ENCODE data around the gene LGALS14.
"Not testable (repeated sequence)": the region's sequence is repeated elsewhere in the genome, so short reads cannot be mapped to it uniquely, and the experiment has no call there.

Gene LGALS14

DNA sequence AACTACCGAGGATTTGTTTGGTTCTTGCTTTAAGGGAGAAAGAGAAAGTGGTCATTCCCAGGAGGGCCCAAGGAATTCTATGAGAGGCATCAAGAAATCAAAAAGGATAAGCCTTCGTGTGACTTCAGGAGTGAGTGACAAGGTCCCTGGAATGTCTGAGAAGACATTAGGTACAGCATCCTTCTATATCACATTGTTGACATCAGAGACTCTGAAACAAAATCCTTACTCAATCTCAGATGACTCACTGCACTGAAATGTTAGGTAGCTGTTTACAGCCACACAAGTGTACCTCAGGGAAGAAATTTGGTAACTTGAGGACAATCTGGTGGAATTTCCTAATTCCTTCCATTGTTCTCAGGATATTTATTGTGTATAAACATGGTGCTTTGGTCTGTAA is 7.9 kb upstream of the LGALS14 start:
- DNase-seq: no peak

DNA sequence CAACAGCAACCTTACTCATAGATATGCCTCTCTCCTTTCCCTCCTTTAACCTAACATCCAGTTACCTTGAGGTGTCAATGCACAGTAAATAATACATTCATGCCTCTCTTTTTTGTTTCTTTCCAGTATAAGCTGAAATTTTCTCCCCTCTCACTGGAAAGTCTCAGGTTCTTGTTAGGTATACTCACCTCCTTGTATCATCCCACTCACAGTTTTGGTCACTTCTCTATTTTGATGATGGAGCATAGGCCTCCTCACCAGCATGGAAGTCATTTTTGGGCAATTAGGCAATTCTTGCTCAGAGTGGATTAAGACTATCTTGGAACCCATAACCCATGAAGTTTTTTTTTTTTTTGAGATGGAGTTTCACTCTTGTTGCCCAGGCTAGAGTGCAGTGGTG is 5.7 kb upstream of the LGALS14 start:
- no peak for DNase-seq

DNA sequence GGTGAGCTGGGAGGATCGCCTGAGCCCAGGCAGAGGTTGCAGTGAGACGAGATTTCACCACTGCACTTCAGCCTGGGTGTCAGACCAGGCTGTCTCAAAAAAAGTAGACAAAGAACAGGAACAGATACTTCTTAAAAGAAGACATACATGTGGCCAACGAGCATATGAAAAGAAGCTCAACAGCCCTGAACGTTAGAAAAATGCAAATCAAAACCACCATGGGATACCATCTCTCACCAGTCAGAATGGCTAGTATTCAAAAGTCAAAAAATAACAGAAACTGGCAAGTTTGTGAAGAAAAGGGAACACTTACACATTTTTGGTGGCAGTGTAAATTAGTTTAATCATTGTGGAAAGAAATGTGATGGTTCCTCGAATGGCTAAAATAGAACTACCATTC is 3.0 kb upstream of the LGALS14 start:
- no peak for DNase-seq

DNA sequence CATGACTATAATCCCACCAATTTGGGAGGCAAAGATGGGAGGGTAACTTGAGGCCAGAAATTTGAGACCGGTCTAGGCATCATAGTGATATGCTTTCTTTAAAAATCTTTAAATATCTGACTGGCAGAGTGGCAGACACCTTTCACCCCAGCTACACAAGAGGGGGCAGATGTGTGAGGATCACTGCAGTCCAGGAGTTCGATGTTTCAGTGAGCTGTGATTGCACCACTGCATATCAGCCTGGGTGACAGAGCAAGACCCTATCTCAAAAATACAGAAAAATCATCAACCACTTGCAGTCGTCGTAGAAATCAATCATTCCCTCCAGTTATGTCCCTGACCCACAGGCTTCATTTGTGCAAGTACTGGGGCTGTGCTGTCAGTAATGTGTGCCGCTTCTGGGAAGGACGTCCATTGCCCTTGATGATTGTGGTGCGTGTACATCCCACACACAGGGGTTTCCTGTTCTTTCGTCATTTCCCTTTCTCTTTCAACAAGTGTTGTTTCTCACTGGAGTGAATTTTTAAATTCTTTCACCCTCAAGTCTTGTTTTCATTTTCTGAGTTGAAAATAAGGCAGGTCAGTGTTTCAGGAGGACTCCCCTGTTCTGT is 1.4 kb downstream of the LGALS14 start:
- DNase-seq: no peak

DNA sequence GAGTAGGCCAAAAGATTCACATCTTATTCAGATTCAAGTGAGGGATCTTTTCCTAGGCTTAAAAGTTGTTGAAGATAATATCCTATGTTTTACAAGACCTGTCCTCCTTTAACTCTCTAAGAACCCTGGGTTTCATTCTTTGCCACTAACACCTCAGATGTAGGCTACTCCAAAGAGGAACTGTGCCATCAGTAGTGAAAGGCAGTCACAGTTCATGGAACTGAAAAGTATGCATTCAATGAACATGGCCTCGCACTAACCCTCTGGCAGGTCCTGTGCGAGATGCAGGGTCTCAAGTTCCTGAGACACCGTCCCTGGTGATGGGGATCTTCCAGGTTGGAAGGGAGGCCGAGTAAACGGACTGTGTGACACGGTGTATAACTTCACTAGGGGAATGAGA is 4.3 kb downstream of the LGALS14 start:
- no peak for DNase-seq

DNA sequence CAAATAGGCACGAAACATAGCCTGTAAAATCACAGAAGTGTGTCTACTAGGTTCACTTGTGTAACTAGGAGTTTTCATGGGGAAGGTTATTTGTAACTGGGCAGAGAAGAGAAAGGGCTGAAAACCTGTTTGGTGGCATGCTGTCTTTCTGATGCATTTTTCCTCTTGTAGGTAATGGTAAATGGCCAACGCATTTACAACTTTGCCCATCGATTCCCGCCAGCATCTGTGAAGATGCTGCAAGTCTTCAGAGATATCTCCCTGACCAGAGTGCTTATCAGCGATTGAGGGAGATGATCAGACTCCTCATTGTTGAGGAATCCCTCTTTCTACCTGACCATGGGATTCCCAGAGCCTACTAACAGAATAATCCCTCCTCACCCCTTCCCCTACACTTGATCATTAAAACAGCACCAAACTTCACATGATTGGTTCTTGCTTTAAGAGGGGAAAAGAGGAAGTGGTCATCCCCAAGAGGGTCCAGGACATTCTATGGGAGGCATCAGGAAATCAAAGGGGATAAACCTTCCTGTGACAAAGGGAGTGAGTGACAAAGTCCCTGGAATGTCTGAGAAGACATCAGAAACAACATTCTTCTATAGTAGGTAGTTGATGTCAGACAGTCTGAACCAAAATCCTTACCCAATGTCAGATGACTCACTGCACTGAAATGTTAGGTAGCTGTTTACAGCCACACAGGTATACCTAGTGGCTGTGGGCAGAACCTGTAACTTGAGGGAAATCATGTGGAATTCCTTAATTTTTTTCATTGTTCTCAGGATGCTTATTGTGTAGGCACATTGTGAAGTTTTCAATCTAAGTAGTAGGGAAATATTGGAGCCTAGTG is 5.0 kb downstream of the LGALS14 start:
- no peak for DNase-seq

DNA sequence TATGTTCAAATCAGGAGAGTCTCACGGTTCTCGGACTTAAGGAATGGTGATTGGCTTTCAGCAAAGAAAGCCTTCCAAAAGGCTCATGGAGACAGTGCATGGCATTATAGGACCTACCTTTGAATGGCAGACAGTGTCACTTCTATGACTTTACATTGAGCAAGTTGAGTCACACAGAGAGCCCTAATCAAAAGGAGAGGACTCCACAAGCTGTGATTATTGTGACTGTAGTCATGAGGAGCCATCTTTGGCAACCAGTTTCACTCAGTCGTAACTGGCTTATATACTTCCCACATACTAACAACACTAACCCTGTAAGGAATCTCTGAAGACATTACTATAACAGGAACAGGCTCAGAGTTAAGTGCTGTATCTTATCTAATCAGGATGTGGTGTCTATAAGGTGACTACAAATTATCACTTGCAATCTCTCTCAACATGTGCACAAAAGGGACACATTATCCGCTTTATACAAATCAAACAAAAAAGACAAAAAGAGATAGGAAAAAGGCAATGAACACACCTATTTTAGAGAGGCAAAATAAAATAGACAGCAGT is 6.1 kb downstream of the LGALS14 start:
- DNase-seq: no peak

DNA sequence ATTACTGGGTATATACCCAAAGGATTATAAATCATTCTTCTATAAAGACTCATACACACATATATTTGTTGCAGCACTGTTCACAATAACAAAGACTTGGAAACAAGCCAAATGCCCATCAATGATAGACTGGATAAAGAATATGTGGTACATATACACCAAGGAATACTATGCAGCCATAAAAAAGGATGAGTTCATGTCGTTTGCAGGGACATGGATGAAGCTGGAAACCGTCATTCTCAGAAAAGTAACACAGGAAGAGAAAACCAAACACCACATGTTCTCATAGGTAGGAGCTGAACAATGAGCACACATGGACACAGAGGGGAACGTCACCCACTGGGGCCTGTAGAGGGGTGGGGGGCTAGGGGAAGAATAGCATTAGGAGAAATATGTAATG is 15.9 kb downstream of the LGALS14 start:
- DNase-seq: not testable (repeated sequence)

DNA sequence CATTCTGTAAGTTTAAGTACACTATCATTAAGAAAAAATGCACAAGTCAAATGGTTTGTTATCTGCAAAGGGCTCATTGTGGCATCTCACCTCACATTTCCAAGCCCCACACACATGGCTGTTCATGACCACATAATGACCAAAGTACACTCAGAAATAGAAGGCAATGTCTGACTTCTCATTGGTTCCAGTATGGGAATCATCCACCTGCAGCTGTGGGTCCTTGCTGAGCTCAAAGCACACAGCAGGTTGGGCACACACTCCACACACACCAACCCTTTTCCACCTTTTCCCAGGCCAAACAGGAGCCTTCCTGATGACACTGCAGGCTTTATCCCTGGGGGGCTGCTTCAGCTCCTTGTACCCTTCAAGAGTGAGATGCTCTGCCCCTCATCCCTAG is 21.7 kb downstream of the LGALS14 start:
- no peak for DNase-seq

DNA sequence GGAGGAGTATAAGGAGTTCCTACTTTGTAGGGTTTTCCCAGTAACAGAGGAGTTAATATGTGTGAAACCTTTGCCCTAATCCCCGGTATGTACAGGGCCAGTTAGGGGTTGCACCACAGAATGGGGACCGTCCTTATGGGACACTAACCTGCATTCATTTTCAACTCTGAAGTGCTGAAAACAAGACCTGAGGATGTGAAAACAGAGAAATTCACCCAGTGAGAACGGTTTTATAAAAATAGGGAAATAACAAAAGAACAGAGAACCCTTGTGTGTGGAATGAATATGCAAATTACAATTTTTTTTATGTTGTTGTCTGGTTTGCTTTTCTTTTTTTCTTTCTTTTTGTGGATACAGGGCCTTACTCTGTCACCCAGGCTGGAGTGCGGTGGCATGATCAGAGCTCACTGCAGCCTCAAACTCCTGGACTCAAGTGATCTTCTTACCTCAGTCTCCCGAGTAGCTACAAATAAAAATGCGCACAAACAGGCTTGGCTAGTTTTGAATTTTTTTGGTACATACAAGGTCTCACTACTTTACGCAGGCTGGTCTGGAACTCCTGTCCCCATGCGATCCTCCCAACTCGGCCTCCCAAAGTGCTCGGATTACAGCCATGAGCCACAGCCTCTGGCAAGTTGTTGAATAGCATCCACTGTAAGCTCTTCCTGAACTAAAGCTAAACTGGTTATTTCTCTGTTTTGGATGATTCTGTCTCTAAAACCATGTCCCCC is 23.0 kb downstream of the LGALS14 start:
- DNase-seq: no peak

DNA sequence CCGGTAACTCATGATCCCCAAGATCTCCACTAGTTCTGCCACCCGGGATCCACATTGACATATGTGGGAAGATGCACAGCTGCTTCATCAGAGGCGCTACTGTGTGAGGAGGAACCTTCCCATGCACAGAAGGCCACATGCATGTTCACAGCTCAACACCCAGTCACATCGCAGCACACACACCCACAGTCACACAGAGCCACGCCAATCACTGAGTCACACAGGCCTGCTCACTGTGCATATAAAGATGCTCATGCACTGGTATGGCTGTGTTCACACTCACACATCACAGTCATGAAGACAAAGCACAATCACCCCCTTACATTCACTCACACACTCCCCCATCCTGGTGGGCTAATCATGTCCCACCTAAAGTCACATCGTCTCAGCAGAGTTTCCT is 23.8 kb downstream of the LGALS14 start:
- DNase-seq: no peak

DNA sequence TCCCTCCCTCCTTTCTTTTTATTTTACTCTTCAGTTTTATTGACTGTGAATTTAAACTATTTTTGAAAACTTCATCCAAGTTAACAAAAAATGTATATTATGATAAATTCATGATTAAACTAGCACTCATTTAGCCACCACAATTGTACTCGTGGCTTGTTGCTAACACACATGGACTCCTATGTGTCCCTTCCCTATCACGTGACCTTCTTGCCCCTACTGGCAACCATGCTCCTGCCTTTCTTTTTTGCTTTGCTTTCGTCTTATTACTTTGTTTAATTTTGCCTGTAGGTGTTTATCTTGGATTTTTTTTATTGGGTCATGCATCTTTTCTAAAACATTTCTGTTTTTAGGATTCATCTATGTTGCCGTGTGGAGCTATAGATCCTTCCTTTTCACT is 25.3 kb downstream of the LGALS14 start:
- no peak for DNase-seq

DNA sequence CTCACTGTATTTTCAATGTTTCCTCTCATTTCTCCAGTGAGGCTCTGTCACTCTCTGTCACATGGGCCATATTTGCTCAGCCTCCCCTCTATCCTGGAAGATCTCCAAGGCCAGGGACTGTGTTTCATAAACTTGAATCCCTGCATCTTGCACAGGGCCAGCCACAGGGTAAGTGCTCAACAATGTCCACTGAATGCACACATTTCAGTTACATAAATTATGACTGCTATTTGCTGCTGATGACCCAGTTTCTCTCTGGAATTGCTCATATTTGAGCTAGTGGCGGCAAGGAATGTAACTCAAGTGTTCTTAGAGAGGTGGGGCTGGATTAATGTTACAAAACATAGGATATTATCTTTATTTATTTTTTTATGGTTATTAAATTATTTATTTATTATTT is 27.4 kb downstream of the LGALS14 start:
- DNase-seq: no peak

DNA sequence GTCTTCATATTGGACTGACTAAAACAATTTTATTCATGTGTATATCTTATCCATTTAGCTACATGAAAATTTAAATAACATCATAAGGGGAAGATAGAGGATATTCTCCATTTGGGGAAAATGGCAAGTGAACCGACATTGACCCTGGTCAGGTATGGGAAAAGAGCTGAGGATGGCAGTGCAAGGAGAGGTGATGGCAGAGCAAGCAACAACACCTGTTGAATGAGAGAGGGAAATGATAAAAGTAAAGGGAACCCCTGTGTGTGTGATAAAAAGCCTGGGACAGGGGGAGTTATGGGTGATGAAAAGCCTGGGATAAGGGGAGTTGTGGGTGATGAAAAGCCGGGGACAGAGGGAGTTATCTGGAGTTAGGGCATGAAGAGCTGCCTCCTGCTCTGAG is 29.6 kb downstream of the LGALS14 start:
- no peak for DNase-seq

DNA sequence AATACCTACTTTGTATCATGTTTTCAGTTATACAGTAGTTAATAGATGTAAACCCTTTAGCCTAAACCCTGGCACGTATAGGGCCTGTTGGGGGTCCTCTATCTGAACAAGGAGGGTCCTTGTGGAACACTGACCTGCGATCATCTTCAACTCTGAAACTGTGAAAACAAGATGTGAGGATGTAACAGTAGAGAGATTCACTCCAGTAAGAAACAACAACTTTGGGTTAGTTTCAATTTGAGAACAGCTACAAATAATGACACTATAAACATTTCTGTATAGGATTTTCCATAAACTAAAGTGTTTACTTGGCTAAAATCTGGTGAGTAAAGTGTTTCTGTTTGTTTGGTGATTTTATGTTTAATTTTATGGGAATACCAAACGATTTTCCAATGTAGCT is 31.4 kb downstream of the LGALS14 start:
- no peak for DNase-seq

DNA sequence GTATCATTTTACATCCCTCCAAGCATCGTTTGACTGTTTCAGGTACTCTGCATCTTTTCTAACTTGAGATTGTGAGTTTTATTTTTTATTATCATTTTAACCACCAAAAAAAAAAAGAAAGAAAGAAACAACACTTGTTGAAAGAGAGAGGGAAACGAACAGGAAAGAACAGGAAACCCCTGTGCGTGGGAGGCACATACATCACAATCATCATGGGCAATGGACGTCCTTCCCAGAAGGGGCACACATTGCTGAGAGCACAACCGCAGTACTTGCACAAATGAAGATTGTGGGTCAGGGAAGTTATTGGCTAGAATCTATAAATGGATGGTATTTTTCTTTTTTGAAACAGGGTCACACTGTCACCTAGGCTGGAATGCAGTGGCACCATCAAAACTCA is 31.8 kb downstream of the LGALS14 start:
- DNase-seq: no peak

DNA sequence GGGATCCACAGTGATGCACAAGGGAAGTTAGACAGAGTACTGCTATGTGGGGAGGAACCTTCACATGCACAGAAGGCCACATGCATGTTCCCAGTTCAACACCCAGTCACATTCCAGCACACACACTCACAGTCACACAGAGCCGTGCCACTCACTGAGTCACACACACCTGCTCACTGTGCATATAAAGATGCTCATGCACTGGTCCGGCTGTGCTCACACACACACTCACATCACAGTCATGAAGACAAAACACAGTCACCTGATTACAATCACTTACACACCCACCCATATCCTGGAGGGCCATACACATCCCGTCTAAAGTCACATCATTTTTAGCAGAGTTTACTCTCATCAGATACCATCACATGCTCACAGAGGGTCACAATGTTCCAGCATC is 33.1 kb downstream of the LGALS14 start:
- DNase-seq: no peak

DNA sequence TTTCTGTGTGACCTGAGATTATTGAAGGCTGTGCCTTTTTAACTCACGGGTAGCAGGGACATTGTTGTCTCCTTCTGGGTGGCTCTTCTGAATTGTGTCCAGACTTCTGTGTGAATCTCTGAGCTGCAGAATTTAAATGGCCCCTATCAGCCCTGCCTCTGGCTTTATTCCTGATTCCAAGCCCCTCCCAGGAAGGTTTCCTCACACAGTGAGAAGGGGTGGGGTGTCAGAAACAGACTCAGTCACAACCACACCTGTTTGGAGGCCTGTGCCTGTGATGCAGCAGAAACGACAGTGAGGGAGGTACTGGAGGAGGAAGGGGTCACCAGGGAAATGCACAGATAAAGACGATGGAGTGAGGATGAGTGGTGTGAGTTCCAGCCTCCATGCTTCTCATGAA is 33.6 kb downstream of the LGALS14 start, which contains the start of gene CLC:
Gene CLC (minus strand): TSS at position 139 of the 400 bp plus-strand sequence. CDS start 77 bp downstream, at position 62.
- DNase-seq: no peak

DNA sequence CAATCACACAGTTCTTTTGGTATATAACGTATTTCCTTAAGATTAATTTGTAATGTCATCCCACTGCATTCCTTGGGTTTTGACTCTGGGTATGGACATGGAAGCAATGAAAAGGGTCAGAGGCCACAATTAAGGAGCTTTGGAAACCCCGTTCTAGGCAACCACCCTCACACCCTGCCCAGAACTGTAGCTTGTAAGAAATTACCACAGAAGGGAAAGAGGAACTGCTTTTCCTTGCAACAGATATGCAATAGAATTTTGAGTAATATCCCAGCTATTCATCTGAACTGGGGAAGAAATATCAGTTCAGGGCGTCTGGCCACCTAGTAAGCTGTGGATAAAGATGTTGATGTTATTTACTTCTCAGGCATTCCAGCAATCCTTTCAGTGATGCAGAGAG is 34.5 kb downstream of the LGALS14 start:
- no peak for DNase-seq

DNA sequence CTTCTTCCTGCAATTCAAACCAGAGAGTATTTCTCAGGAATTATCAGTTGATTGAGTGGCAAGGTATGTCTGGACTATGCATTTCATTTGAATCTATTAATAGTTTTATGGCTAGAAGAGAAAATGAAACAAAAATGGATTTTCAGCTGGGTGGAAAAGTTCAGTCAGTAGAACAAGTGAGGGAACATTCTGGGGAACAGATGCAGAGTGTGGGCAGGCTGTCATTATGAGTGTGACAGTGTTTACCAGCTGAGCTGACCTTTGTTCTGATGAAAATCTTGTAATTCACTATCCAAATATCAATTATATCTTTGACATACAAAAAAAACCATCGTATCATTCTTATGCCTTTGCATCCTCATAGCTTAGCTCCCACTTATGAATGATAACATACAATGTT is 36.1 kb downstream of the LGALS14 start:
- no peak for DNase-seq

DNA sequence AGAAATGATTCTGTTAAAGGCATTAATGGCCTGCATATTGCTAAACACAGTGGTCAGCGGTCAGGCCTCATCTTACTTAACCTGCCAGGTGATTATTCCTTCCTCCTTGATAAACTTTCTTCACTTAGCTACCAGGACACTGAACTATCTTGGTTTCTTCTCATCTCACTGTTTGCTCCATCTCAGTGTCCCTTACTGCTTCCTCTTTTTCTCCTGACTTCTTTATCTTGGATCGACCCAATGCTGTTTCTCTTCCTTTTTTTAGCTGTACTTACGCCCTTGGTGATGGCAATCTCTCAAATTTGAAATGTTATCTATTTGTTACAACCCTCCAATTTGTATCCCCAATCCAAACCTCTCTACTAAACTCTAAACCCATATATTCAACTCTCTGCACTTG is 41.4 kb downstream of the LGALS14 start:
- DNase-seq: no peak

DNA sequence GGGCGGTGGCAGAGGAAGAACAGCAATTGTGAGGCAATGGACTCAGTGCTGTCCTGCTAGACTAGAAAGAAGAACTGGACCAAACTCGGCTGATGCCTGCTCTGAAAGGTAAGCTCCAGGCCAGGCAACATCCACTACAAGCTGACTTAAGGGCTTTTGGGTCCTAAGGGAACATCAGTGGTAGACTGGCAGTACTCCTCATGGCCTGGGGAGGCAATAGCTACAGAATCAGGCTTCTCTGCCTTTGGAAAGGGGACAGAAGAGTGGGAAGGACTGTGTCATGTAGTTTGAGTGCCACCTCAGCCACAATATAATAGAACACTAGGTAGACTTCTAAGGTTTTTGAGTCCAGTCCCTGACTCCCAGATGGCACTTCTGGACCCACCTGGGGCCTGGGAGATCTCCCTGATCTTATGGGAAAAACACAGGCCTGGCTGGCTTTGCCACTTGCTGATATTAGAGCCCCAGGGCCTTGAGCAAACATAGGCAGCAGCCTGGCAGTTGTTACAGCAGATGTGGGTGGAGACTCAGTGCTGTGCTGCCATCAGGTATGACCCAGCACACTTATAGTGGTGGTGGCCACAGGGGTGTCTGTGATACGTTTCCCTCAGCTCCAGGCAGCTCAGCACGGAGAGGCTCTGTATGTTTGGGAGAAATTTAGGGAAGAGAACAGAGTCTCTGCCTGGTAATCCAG is 42.7 kb downstream of the LGALS14 start:
- DNase-seq: no peak

DNA sequence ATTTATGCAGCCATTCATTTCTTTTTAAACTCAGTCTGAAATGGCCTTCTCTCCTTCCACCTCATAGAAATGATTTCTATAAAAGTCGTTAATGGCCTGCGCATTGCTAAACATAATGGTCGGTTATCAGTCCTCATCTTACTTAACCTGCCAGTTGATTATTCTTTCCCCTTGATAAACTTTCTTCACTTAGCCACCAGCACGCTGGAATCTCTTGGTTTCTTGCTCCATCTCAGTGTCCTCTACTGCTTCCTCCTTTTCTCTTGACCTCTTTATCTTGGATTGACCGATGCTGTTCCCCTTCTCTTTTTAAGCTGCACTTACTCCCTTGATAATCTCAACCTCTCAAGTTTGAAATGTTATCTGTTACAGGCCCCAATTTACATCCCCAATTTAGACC is 45.7 kb downstream of the LGALS14 start:
- DNase-seq: no peak
